GM23338 (cell line): ENCODE measurements around the gene GADD45GIP1. TPM values are rescaled to one million over a fixed set of nuclear protein-coding genes. Genes with fewer than 3 reads are reported as not detected.

Experiments used
- ATAC-seq: fragments of 200-7000 bp; cut with Tn5 transposase; 3 replicates; pipeline ENCODE4 v1.9.1; 2020
- DNase-seq: peaks from one replicate; pipeline ENCODE4 v3.0.0-alpha.2; 2015; ENCODE audit warnings: low spot score
- H2AFZ ChIP-seq: fragments of 200-600 bp; sonication (generic); 2 replicates; pipeline ENCODE4 v1.8.0; 2016; ENCODE audit warnings: antibody characterized with exemption, mild to moderate bottlenecking, moderate library complexity
- H3F3A ChIP-seq: fragments of 200-600 bp; sonication (generic); replicated peaks from 2 replicates; pipeline ENCODE4 v1.8.0; 2017; ENCODE audit warnings: antibody characterized with exemption, mixed run types, low read depth
- H3K27ac ChIP-seq: fragments of 200-600 bp; sonication (generic); 2 replicates; pipeline ENCODE4 v1.6.1; 2016; ENCODE audit warnings: low read depth
- H3K27me3 ChIP-seq: fragments of 200-600 bp; sonication (generic); 2 replicates; pipeline ENCODE4 v1.8.0; 2016; ENCODE audit warnings: mild to moderate bottlenecking, mixed run types, moderate library complexity; ENCODE audit not compliant: insufficient read depth
- H3K36me3 ChIP-seq: fragments of 200-600 bp; sonication (generic); 2 replicates; pipeline ENCODE4 v1.8.0; 2016; ENCODE audit warnings: mild to moderate bottlenecking; ENCODE audit not compliant: insufficient read depth
- H3K4me1 ChIP-seq: fragments of 200-600 bp; sonication (generic); 2 replicates; pipeline ENCODE4 v1.8.0; 2016; ENCODE audit warnings: mild to moderate bottlenecking, moderate library complexity; ENCODE audit not compliant: insufficient read depth
- H3K4me2 ChIP-seq: fragments of 200-600 bp; sonication (generic); 2 replicates; pipeline ENCODE4 v1.7.1; 2017; ENCODE audit warnings: mixed run types
- H3K4me3 ChIP-seq: fragments of 200-600 bp; sonication (generic); 2 replicates; pipeline ENCODE4 v1.6.1; 2016; ENCODE audit warnings: mixed run types
- H3K79me2 ChIP-seq: fragments of 200-600 bp; sonication (generic); replicated peaks from 2 replicates; pipeline ENCODE4 v1.8.0; 2017; ENCODE audit warnings: mild to moderate bottlenecking; ENCODE audit not compliant: insufficient read depth
- H3K9me2 ChIP-seq: fragments of 200-600 bp; sonication (generic); 2 replicates; pipeline ENCODE4 v1.8.0; 2017; ENCODE audit not compliant: insufficient read depth
- H4K20me1 ChIP-seq: fragments of 200-600 bp; sonication (generic); replicated peaks from 2 replicates; pipeline ENCODE4 v1.8.0; 2017; ENCODE audit warnings: mild to moderate bottlenecking; ENCODE audit not compliant: insufficient read depth
- H3K27ac Mint-ChIP-seq: 2 replicates; pipeline ENCODE4 v1.8.0; 2020; ENCODE audit warnings: inconsistent platforms, mild to moderate bottlenecking, moderate library complexity, mixed read lengths
- H3K27me3 Mint-ChIP-seq: 3 replicates; pipeline ENCODE4 v1.8.0; 2022; ENCODE audit warnings: low read depth, mild to moderate bottlenecking, moderate library complexity, mixed read lengths, inconsistent platforms; ENCODE audit not compliant: insufficient read depth, poor library complexity
- H3K36me3 Mint-ChIP-seq: 3 replicates; pipeline ENCODE4 v1.8.0; 2021; ENCODE audit warnings: low read depth, mild to moderate bottlenecking, inconsistent platforms, moderate library complexity, mixed read lengths
- H3K4me1 Mint-ChIP-seq: 3 replicates; pipeline ENCODE4 v1.8.0; 2020; ENCODE audit warnings: mild to moderate bottlenecking, inconsistent platforms, mixed read lengths
- H3K4me3 Mint-ChIP-seq: 3 replicates; pipeline ENCODE4 v1.8.0; 2021; ENCODE audit warnings: moderate library complexity, mild to moderate bottlenecking, inconsistent platforms, mixed read lengths
- H3K9me3 Mint-ChIP-seq: 3 replicates; pipeline ENCODE4 v1.8.0; 2020; ENCODE audit warnings: moderate library complexity, mild to moderate bottlenecking, inconsistent platforms, mixed read lengths
- CREB1 ChIP-seq: fragments of 250-450 bp; sonication (Bioruptor Pico); IDR thresholded peaks from 2 replicates; pipeline ENCODE4 v1.5.0; 2020; ENCODE audit warnings: low read depth, mild to moderate bottlenecking, moderate library complexity
- EZH2 ChIP-seq: fragments of 200-600 bp; sonication (generic); IDR thresholded peaks from one replicate; pipeline ENCODE4 v1.8.0; 2017; ENCODE audit warnings: antibody characterized with exemption, mild to moderate bottlenecking, low read depth; ENCODE audit not compliant: unreplicated experiment
- EZH2phosphoT487 ChIP-seq: fragments of 200-600 bp; sonication (generic); IDR thresholded peaks from one replicate; pipeline ENCODE4 v1.8.1; 2018; ENCODE audit warnings: antibody characterized with exemption; ENCODE audit not compliant: unreplicated experiment
- JUNB ChIP-seq: IDR thresholded peaks from one replicate; pipeline ENCODE4 v1.6.1; 2016; ENCODE audit warnings: antibody characterized with exemption; ENCODE audit not compliant: unreplicated experiment
- NANOG ChIP-seq: IDR thresholded peaks from 2 replicates; pipeline ENCODE4 v1.6.1; 2016; ENCODE audit warnings: antibody characterized with exemption, borderline replicate concordance
- POLR2AphosphoS5 ChIP-seq: IDR thresholded peaks from 2 replicates; pipeline ENCODE4 v1.6.1; 2016; ENCODE audit warnings: antibody characterized with exemption, low read depth
- STAT1 ChIP-seq: IDR thresholded peaks from one replicate; pipeline ENCODE4 v1.6.1; 2016; ENCODE audit warnings: antibody characterized with exemption; ENCODE audit not compliant: unreplicated experiment
- ZNF114 ChIP-seq: fragments of 250-450 bp; sonication (Bioruptor Pico); IDR thresholded peaks from 2 replicates; pipeline ENCODE4 v1.5.0; 2020; ENCODE audit warnings: mild to moderate bottlenecking, moderate library complexity
- ZNF331 ChIP-seq: fragments of 250-450 bp; sonication (Bioruptor Pico); IDR thresholded peaks from 2 replicates; pipeline ENCODE4 v1.5.0; 2020; ENCODE audit warnings: low read depth, mild to moderate bottlenecking, moderate library complexity
- polyA plus RNA-seq: library from polyadenylated mRNA; unstranded; fragments of >200 nt; fragmentation: Nextera tagmentation; extraction: Ambion mirVana; gene quantifications from 2 replicates; pipeline ENCODE4 v1.2.1, GENCODE V29; 2016
- total RNA-seq: library from RNA; depleted of rRNA; stranded (reverse); fragments of >200 nt; shearing (Covaris generic); gene quantifications from 2 replicates; pipeline ENCODE4 v1.2.3, GENCODE V29; 2014
- TF ChIP-seq, protein P1 (sequence below), 2 experiments: fragments of 200-600 bp in 1 of 2; sonication (generic) in 1 of 2; conservative IDR thresholded peaks; 2 replicates each; pipeline versions ENCODE4 v1.5.1 to v1.6.1; 2016 to 2017; ENCODE audit warnings: antibody characterized with exemption in 2 of 2, low read depth in 2 of 2, mild to moderate bottlenecking in 2 of 2, moderate library complexity in 1 of 2
- TF ChIP-seq, protein P2 (sequence below): fragments of 250-450 bp; sonication (Bioruptor Pico); IDR thresholded peaks from 2 replicates; pipeline ENCODE4 v1.5.0; 2020; ENCODE audit warnings: mild to moderate bottlenecking, moderate library complexity
- TF ChIP-seq, protein P3 (sequence below): IDR thresholded peaks from one replicate; pipeline ENCODE4 v1.6.1; 2018; ENCODE audit warnings: antibody characterized with exemption; ENCODE audit not compliant: unreplicated experiment
- TF ChIP-seq, protein P4 (sequence below): IDR thresholded peaks from 2 replicates; pipeline ENCODE4 v1.6.1; 2016; ENCODE audit warnings: antibody characterized with exemption

Gene GADD45GIP1
- total and polyA plus RNA-seq, 2 experiments from 2014 or later: 63.9 to 255 TPM

DNA sequence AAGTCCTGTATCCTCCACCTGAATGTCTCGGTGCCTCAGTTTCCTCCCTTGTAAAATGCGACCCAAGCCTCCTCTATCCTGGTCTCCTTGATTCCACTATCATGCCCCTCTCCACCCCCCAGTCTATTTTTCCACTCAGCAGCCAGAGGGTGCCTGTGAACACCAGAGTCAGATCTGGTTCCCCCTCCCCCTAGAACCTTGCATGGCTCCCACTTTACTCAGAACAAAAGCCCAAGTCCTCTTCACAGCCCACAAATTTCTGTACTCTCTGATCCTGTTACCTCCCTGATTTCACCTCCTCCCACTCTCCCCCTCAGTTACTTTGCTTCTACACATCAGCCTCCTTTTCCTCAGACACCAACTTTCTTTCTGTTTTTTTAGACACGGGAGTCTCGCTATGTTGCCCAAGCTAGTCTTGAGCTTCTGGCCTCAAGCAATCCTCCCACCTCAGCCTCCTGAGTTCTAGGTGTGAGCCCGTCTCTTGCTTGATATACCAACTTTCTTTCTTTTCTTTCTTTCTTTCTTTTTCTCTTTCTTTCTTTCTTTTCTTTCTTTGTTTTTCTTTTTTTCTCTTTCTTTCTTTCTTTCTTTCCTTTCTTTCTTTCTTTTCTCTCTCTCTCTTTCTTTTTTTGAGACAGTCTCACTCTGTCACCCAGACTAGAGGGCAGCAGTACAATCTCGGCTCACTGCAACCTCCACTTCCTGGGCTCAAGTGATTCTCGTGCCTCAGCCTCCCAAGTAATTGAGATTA, 13.2 kb upstream of the GADD45GIP1 start:
- Mint-ChIP-seq H3K9me3 (no peaks in the 10 kb centered on the region), H3K4me3 (no peak overlapping the region; the same call in 2 of the 3 replicates), H3K27ac (no peak overlapping the region), H3K4me1 (no peaks in the 10 kb centered on the region; the same call in 2 of the 3 replicates), H3K36me3 (no peaks in the 10 kb centered on the region), H3K27me3 (peaks cover 4% of the 10 kb centered on the region)
- DNase-seq (no peak), ATAC-seq (no peak)
- no peak for TF ChIP-seq EZH2phosphoT487
- no peak for TF ChIP-seq CREB1 (CRISPR knock-in tag)
- TF ChIP-seq ZNF114 (CRISPR knock-in tag): no peak
- TF ChIP-seq ZNF331 (CRISPR knock-in tag): no peak
- TF ChIP-seq EZH2: no peak
- TF ChIP-seq, protein P1, sequence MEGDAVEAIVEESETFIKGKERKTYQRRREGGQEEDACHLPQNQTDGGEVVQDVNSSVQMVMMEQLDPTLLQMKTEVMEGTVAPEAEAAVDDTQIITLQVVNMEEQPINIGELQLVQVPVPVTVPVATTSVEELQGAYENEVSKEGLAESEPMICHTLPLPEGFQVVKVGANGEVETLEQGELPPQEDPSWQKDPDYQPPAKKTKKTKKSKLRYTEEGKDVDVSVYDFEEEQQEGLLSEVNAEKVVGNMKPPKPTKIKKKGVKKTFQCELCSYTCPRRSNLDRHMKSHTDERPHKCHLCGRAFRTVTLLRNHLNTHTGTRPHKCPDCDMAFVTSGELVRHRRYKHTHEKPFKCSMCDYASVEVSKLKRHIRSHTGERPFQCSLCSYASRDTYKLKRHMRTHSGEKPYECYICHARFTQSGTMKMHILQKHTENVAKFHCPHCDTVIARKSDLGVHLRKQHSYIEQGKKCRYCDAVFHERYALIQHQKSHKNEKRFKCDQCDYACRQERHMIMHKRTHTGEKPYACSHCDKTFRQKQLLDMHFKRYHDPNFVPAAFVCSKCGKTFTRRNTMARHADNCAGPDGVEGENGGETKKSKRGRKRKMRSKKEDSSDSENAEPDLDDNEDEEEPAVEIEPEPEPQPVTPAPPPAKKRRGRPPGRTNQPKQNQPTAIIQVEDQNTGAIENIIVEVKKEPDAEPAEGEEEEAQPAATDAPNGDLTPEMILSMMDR (conservative IDR thresholded peaks at IDR 0.05; ENCODE audit: low read depth in 2 of 2): no peak
- TF ChIP-seq POLR2AphosphoS5: no peak
- no peak for TF ChIP-seq STAT1
- TF ChIP-seq, protein P2, sequence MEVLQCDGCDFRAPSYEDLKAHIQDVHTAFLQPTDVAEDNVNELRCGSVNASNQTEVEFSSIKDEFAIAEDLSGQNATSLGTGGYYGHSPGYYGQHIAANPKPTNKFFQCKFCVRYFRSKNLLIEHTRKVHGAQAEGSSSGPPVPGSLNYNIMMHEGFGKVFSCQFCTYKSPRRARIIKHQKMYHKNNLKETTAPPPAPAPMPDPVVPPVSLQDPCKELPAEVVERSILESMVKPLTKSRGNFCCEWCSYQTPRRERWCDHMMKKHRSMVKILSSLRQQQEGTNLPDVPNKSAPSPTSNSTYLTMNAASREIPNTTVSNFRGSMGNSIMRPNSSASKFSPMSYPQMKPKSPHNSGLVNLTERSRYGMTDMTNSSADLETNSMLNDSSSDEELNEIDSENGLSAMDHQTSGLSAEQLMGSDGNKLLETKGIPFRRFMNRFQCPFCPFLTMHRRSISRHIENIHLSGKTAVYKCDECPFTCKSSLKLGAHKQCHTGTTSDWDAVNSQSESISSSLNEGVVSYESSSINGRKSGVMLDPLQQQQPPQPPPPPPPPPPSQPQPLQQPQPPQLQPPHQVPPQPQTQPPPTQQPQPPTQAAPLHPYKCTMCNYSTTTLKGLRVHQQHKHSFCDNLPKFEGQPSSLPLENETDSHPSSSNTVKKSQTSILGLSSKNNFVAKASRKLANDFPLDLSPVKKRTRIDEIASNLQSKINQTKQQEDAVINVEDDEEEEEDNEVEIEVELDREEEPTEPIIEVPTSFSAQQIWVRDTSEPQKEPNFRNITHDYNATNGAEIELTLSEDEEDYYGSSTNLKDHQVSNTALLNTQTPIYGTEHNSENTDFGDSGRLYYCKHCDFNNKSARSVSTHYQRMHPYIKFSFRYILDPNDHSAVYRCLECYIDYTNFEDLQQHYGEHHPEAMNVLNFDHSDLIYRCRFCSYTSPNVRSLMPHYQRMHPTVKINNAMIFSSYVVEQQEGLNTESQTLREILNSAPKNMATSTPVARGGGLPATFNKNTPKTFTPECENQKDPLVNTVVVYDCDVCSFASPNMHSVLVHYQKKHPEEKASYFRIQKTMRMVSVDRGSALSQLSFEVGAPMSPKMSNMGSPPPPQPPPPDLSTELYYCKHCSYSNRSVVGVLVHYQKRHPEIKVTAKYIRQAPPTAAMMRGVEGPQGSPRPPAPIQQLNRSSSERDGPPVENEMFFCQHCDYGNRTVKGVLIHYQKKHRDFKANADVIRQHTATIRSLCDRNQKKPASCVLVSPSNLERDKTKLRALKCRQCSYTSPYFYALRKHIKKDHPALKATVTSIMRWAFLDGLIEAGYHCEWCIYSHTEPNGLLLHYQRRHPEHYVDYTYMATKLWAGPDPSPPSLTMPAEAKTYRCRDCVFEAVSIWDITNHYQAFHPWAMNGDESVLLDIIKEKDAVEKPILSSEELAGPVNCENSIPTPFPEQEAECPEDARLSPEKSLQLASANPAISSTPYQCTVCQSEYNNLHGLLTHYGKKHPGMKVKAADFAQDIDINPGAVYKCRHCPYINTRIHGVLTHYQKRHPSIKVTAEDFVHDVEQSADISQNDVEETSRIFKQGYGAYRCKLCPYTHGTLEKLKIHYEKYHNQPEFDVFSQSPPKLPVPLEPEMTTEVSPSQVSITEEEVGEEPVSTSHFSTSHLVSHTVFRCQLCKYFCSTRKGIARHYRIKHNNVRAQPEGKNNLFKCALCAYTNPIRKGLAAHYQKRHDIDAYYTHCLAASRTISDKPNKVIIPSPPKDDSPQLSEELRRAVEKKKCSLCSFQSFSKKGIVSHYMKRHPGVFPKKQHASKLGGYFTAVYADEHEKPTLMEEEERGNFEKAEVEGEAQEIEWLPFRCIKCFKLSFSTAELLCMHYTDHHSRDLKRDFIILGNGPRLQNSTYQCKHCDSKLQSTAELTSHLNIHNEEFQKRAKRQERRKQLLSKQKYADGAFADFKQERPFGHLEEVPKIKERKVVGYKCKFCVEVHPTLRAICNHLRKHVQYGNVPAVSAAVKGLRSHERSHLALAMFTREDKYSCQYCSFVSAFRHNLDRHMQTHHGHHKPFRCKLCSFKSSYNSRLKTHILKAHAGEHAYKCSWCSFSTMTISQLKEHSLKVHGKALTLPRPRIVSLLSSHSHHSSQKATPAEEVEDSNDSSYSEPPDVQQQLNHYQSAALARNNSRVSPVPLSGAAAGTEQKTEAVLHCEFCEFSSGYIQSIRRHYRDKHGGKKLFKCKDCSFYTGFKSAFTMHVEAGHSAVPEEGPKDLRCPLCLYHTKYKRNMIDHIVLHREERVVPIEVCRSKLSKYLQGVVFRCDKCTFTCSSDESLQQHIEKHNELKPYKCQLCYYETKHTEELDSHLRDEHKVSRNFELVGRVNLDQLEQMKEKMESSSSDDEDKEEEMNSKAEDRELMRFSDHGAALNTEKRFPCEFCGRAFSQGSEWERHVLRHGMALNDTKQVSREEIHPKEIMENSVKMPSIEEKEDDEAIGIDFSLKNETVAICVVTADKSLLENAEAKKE (CRISPR knock-in tag): no peak
- no peak for TF ChIP-seq NANOG
- TF ChIP-seq, protein P3, sequence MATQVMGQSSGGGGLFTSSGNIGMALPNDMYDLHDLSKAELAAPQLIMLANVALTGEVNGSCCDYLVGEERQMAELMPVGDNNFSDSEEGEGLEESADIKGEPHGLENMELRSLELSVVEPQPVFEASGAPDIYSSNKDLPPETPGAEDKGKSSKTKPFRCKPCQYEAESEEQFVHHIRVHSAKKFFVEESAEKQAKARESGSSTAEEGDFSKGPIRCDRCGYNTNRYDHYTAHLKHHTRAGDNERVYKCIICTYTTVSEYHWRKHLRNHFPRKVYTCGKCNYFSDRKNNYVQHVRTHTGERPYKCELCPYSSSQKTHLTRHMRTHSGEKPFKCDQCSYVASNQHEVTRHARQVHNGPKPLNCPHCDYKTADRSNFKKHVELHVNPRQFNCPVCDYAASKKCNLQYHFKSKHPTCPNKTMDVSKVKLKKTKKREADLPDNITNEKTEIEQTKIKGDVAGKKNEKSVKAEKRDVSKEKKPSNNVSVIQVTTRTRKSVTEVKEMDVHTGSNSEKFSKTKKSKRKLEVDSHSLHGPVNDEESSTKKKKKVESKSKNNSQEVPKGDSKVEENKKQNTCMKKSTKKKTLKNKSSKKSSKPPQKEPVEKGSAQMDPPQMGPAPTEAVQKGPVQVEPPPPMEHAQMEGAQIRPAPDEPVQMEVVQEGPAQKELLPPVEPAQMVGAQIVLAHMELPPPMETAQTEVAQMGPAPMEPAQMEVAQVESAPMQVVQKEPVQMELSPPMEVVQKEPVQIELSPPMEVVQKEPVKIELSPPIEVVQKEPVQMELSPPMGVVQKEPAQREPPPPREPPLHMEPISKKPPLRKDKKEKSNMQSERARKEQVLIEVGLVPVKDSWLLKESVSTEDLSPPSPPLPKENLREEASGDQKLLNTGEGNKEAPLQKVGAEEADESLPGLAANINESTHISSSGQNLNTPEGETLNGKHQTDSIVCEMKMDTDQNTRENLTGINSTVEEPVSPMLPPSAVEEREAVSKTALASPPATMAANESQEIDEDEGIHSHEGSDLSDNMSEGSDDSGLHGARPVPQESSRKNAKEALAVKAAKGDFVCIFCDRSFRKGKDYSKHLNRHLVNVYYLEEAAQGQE: no peak
- TF ChIP-seq, protein P4, sequence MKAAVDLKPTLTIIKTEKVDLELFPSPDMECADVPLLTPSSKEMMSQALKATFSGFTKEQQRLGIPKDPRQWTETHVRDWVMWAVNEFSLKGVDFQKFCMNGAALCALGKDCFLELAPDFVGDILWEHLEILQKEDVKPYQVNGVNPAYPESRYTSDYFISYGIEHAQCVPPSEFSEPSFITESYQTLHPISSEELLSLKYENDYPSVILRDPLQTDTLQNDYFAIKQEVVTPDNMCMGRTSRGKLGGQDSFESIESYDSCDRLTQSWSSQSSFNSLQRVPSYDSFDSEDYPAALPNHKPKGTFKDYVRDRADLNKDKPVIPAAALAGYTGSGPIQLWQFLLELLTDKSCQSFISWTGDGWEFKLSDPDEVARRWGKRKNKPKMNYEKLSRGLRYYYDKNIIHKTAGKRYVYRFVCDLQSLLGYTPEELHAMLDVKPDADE: no peak
- TF ChIP-seq JUNB: no peak
- H3K36me3 ChIP-seq: no peaks in the 10 kb centered on the region
- H3K27me3 ChIP-seq: no peaks in the 10 kb centered on the region
- no peak overlapping the region for H3K27ac ChIP-seq
- H3K4me1 ChIP-seq: no peaks in the 10 kb centered on the region; the same call in 1 of the 2 replicates
- H4K20me1 ChIP-seq: no peaks in the 10 kb centered on the region
- H2AFZ ChIP-seq: no peak overlapping the region
- no peak overlapping the region for H3K4me2 ChIP-seq
- H3K79me2 ChIP-seq: no peaks in the 10 kb centered on the region
- no peaks in the 10 kb centered on the region for H3K9me2 ChIP-seq
- H3F3A ChIP-seq: no peaks in the 10 kb centered on the region
- H3K4me3 ChIP-seq: no peak overlapping the region
